Stomach (tissue), 9 donors: ENCODE measurements around the gene NGLY1. TPM values are rescaled to one million over a fixed set of nuclear protein-coding genes. Genes with fewer than 3 reads are reported as not detected.

Experiments used
- DNase-seq, 2 donors: peaks; one replicate each; pipeline versions ENCODE4 v3.0.0 to v3.0.0-alpha.2; 2013 to 2019
- H3K27ac ChIP-seq, 5 donors: fragments of 200-600 bp in 4 of 5; sonication (generic) in 4 of 5; one replicate each; pipeline ENCODE4 v1.5.1; 2013 to 2019; ENCODE audit warnings: mild to moderate bottlenecking in 1 of 5, moderate library complexity in 1 of 5
- H3K27me3 ChIP-seq, 3 donors: fragments of 200-600 bp; sonication (generic); one replicate each; pipeline ENCODE4 v1.5.1; 2017 to 2019; ENCODE audit warnings: mixed run types in 1 of 3
- H3K36me3 ChIP-seq, 4 donors: fragments of 200-600 bp; sonication (generic); 1 replicate in 3 of 4; 2 replicates in 1 of 4; pipeline ENCODE4 v1.5.1; 2016 to 2019
- H3K4me1 ChIP-seq, 4 donors: fragments of 200-600 bp; sonication (generic); one replicate each; pipeline ENCODE4 v1.5.1; 2016 to 2019
- H3K4me3 ChIP-seq, 4 donors: fragments of 200-600 bp; sonication (generic) in 3 of 4; one replicate each; pipeline ENCODE4 v1.5.1; 2016 to 2019; ENCODE audit warnings: mild to moderate bottlenecking in 1 of 4
- H3K9me3 ChIP-seq, 4 donors: fragments of 200-600 bp; sonication (generic); one replicate each; pipeline ENCODE4 v1.5.1; 2016 to 2019
- CTCF ChIP-seq, 7 experiments: fragments of 450-650 bp in 4 of 7; fragments of 200-600 bp in 3 of 7; sonication (generic) in 3 of 7; IDR thresholded peaks; one replicate each; pipeline ENCODE4 v1.5.1; 2016 to 2019; ENCODE audit warnings: antibody characterized with exemption in 7 of 7, control low read depth in 2 of 7, mild to moderate bottlenecking in 1 of 7
- EP300 ChIP-seq: sonication (generic); formaldehyde crosslinking; IDR thresholded peaks from one replicate; pipeline ENCODE4 v1.6.1; 2017; ENCODE audit warnings: antibody characterized with exemption
- POLR2A ChIP-seq, 4 donors: fragments of 450-650 bp; IDR thresholded peaks; one replicate each; pipeline ENCODE4 v1.6.1; 2016; ENCODE audit warnings: antibody characterized with exemption in 4 of 4, control low read depth in 2 of 4, mild to moderate bottlenecking in 1 of 4, moderate library complexity in 1 of 4
- POLR2AphosphoS5 ChIP-seq, 3 donors: sonication (generic); formaldehyde crosslinking; IDR thresholded peaks; one replicate each; pipeline ENCODE4 v1.6.1; 2016; ENCODE audit warnings: antibody characterized with exemption in 3 of 3
- WGBS, 5 donors: extraction: QIAGEN DNeasy Blood & Tissue Kit in 3 of 5; methylation state at CpG; one replicate each; pipeline versions ENCODE4 v1.1.5 to v1.1.7; 2013 to 2018; 5-methylcytosine and 5-hydroxymethylcytosine counted together
- intact Hi-C: fragments of 100-400 bp; cut with DNase I; formaldehyde crosslinking; loops from one replicate; pipeline ENCODE4 v1.15.1; 2023; ENCODE audit warnings: low total_unique reads
- polyA plus RNA-seq, 3 donors: library from polyadenylated mRNA; stranded (reverse); fragments of 200-250 nt; gene quantifications; one replicate each; pipeline ENCODE4 v1.2.3, GENCODE V29; 2013
- total RNA-seq, 5 donors: library from RNA; depleted of rRNA; stranded (reverse); fragments of >200 nt; gene quantifications; one replicate each; pipeline versions ENCODE4 v1.1.0 to v1.2.3, GENCODE V29; 2014 to 2016
- donor health status: healthy with polysubstance abuse.
- donor health status: Bipolar disorder and iron deficiency.
- donor health status: healthy.

Gene NGLY1
- total and polyA plus RNA-seq, 8 donors: 15.9 to 64.8 (median 29.8) TPM

GRCh38 chr3:25683882-25684281, 99.4 kb downstream of the NGLY1 start:
- no peak overlapping the region for H3K27ac ChIP-seq
- H3K9me3 ChIP-seq: no peaks in the 10 kb centered on the region
- H3K27me3 ChIP-seq: no peaks in the 10 kb centered on the region
- DNase-seq: no peak
- no peaks in the 10 kb centered on the region for H3K36me3 ChIP-seq
- TF ChIP-seq POLR2AphosphoS5 (IDR thresholded peaks at IDR 0.05) (no peak), EP300 (no peak), CTCF (IDR thresholded peaks at IDR 0.05) (no peak), POLR2A (IDR thresholded peaks at IDR 0.05) (no peak)
- H3K4me1 ChIP-seq: no peaks in the 10 kb centered on the region
- 88 to 95% (median 93%) methylated on average over 2 of the region's 2 CpGs for WGBS, 5 donors
- intact Hi-C loops: no loop called here
- no peak overlapping the region for H3K4me3 ChIP-seq

DNA sequence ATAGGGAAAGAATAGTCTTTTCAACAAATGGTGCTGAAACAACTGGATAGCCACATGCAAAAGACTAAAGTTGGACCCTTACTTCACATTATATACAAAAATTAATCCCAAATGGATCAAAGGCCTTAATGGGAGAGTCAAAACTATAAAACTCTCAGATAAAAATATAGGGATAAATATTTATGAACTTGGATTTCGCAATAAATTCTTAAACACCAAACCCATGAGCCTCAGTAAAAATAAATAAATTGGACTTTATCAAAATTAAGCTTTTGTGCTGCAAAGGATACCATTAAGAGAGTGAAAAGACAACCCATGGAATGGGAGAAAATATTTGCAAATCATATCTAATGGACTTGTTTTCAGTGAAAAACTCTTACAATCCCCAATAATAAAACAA, 99.8 kb downstream of the NGLY1 start:
- Histone ChIP-seq H3K9me3 (no peaks in the 10 kb centered on the region), H3K36me3 (no peaks in the 10 kb centered on the region), H3K27me3 (no peaks in the 10 kb centered on the region), H3K4me3 (no peak overlapping the region), H3K4me1 (no peaks in the 10 kb centered on the region), H3K27ac (no peak overlapping the region)
- WGBS, 5 donors: 80 to 91% (median 86%) methylated on average over 1 of the region's 1 CpG
- DNase-seq: no peak
- intact Hi-C loops: no loop called here
- TF ChIP-seq CTCF (IDR thresholded peaks at IDR 0.05) (no peak), POLR2A (IDR thresholded peaks at IDR 0.05) (no peak), EP300 (no peak), POLR2AphosphoS5 (IDR thresholded peaks at IDR 0.05) (no peak)

GRCh38 chr3:25679642-25680302, 103.5 kb downstream of the NGLY1 start:
- intact Hi-C loops: no loop called here
- Histone ChIP-seq H3K27me3 (no peaks in the 10 kb centered on the region), H3K27ac (no peak overlapping the region), H3K4me3 (no peak overlapping the region), H3K36me3 (no peaks in the 10 kb centered on the region), H3K4me1 (peaks cover 0 to 9% (median 0%) of the 10 kb centered on the region in 4 donors), H3K9me3 (no peaks in the 10 kb centered on the region)
- no peak for DNase-seq
- TF ChIP-seq POLR2AphosphoS5 (IDR thresholded peaks at IDR 0.05): no peak
- no peak for TF ChIP-seq POLR2A (IDR thresholded peaks at IDR 0.05)
- 84 to 98% (median 90%) methylated on average over 6 of the region's 6 CpGs for WGBS, 5 donors

GRCh38 chr3:25679166-25679565, 104.1 kb downstream of the NGLY1 start:
- TF ChIP-seq POLR2AphosphoS5 (IDR thresholded peaks at IDR 0.05) (no peak), EP300 (no peak), CTCF (IDR thresholded peaks at IDR 0.05) (no peak), POLR2A (IDR thresholded peaks at IDR 0.05) (no peak)
- H3K9me3 ChIP-seq: no peaks in the 10 kb centered on the region
- intact Hi-C loops: no loop called here

GRCh38 chr3:25678581-25678980, 104.7 kb downstream of the NGLY1 start:
- intact Hi-C loops: no loop called here
- H3K27ac ChIP-seq: no peak overlapping the region
- H3K4me1 ChIP-seq: peaks cover 0 to 9% (median 0%) of the 10 kb centered on the region in 4 donors
- no peak overlapping the region for H3K4me3 ChIP-seq
- DNase-seq: no peak
- TF ChIP-seq CTCF (IDR thresholded peaks at IDR 0.05): no peak
- TF ChIP-seq POLR2AphosphoS5 (IDR thresholded peaks at IDR 0.05): no peak
- TF ChIP-seq POLR2A (IDR thresholded peaks at IDR 0.05): no peak
- no peak for TF ChIP-seq EP300
- no peaks in the 10 kb centered on the region for H3K36me3 ChIP-seq
- H3K27me3 ChIP-seq: no peaks in the 10 kb centered on the region
- H3K9me3 ChIP-seq: no peaks in the 10 kb centered on the region

More at GRCh38 chr3:25679166-25679565, 104.1 kb downstream of the NGLY1 start:
- Histone ChIP-seq H3K4me1 (peaks cover 0 to 9% (median 0%) of the 10 kb centered on the region in 4 donors), H3K27ac (no peak overlapping the region), H3K36me3 (no peaks in the 10 kb centered on the region), H3K27me3 (no peaks in the 10 kb centered on the region), H3K4me3 (no peak overlapping the region)
- WGBS, 5 donors: 95% methylated on average over 2 of the region's 2 CpGs; no CpG with 5 or more reads in 4 of the 5 donors
- DNase-seq: no peak
